Vagina (tissue), 2 donors: ENCODE data around the gene CCDC167. TPM values are rescaled to one million over a fixed set of nuclear protein-coding genes. Genes with fewer than 3 reads are reported as not detected.

Experiments
- DNase-seq, 2 donors: peaks; one replicate each; pipeline ENCODE4 v3.0.0-alpha.2; 2017; ENCODE audit errors: extremely low spot score in 2 of 2
- H3K27ac ChIP-seq: fragments of 200-600 bp; sonication (generic); one replicate; pipeline ENCODE4 v1.5.1; 2019
- H3K27me3 ChIP-seq: fragments of 200-600 bp; sonication (generic); one replicate; pipeline ENCODE4 v1.5.1; 2019
- H3K36me3 ChIP-seq, 2 donors: fragments of 200-600 bp; sonication (generic); one replicate each; pipeline ENCODE4 v1.5.1; 2017 to 2019
- H3K4me1 ChIP-seq: fragments of 200-600 bp; sonication (generic); one replicate; pipeline ENCODE4 v1.5.1; 2019
- H3K4me3 ChIP-seq, 2 donors: fragments of 200-600 bp; sonication (generic); 1 replicate in 1 of 2; 2 replicates in 1 of 2; pipeline ENCODE4 v1.5.1; 2016 to 2019
- H3K9me3 ChIP-seq: fragments of 200-600 bp; sonication (generic); one replicate; pipeline ENCODE4 v1.5.1; 2019
- CTCF ChIP-seq, 3 experiments: fragments of 450-650 bp in 2 of 3; fragments of 200-600 bp in 1 of 3; sonication (generic) in 1 of 3; IDR thresholded peaks; one replicate each; pipeline ENCODE4 v1.5.1; 2017 to 2019; ENCODE audit warnings: antibody characterized with exemption in 3 of 3, mild to moderate bottlenecking in 2 of 3, moderate library complexity in 2 of 3
- POLR2A ChIP-seq, 2 donors: fragments of 450-650 bp; IDR thresholded peaks; one replicate each; pipeline ENCODE4 v1.6.1; 2017; ENCODE audit warnings: antibody characterized with exemption in 2 of 2, mild to moderate bottlenecking in 2 of 2, moderate library complexity in 2 of 2
- POLR2AphosphoS5 ChIP-seq, 2 donors: sonication (generic); formaldehyde crosslinking; IDR thresholded peaks; one replicate each; pipeline ENCODE4 v1.9.0; 2017; ENCODE audit warnings: antibody characterized with exemption in 2 of 2, mild to moderate bottlenecking in 2 of 2, low read depth in 1 of 2; ENCODE audit not compliant: insufficient read depth in 1 of 2
- intact Hi-C: fragments of 100-400 bp; cut with DNase I; formaldehyde crosslinking; loops from one replicate; pipeline ENCODE4 v1.15.1; 2023
- total RNA-seq: library from RNA; depleted of rRNA; stranded (reverse); fragments of >200 nt; gene quantifications from one replicate; pipeline ENCODE4 v1.2.3, GENCODE V29; 2016

CCDC167 gene
- total RNA-seq, 1 donor from 2014 or later = 34.6 TPM

- H3K9me3 ChIP-seq = no peaks in the 10 kb centered on the region
- no peak overlapping the region for H3K4me3 ChIP-seq
- no peaks in the 10 kb centered on the region for H3K27me3 ChIP-seq
- no peak for DNase-seq
- H3K27ac ChIP-seq = no peak overlapping the region
- peaks cover 15% of the 10 kb centered on the region for H3K4me1 ChIP-seq
- intact Hi-C loops = loop anchor here (10.0 kb wide), 1 partner anchor 217 kb away; the partner anchor contains the start of gene MDGA1
- TF ChIP-seq CTCF (IDR thresholded peaks at IDR 0.05) (no peak), POLR2AphosphoS5 (IDR thresholded peaks at IDR 0.05; ENCODE audit: insufficient read depth in 1 of 2, low read depth in 1 of 2) (no peak)
- H3K36me3 ChIP-seq = peaks cover 0 to 66% of the 10 kb centered on the region in 2 donors
Observed at GRCh38 chr6:37477656-37478435, 21.8 kb downstream of the CCDC167 start.

GRCh38 chr6:37477191-37477590 is 22.5 kb downstream of the CCDC167 start:
- Histone ChIP-seq H3K27me3 (no peaks in the 10 kb centered on the region), H3K4me3 (no peak overlapping the region), H3K4me1 (peaks cover 21% of the 10 kb centered on the region), H3K27ac (no peak overlapping the region), H3K36me3 (peaks cover 0 to 68% of the 10 kb centered on the region in 2 donors), H3K9me3 (no peaks in the 10 kb centered on the region)
- no peak for DNase-seq
- TF ChIP-seq POLR2A (IDR thresholded peaks at IDR 0.05) = no peak
- no peak for TF ChIP-seq CTCF (IDR thresholded peaks at IDR 0.05)
- TF ChIP-seq POLR2AphosphoS5 (IDR thresholded peaks at IDR 0.05; ENCODE audit: insufficient read depth in 1 of 2, low read depth in 1 of 2) = no peak
- intact Hi-C loops = loop anchor here (10.0 kb wide), 1 partner anchor 218 kb away; the partner anchor contains the start of gene MDGA1

GRCh38 chr6:37474316-37474715 is 25.4 kb downstream of the CCDC167 start:
- no peak for TF ChIP-seq CTCF (IDR thresholded peaks at IDR 0.05)
- TF ChIP-seq POLR2AphosphoS5 (IDR thresholded peaks at IDR 0.05; ENCODE audit: insufficient read depth in 1 of 2, low read depth in 1 of 2) = no peak
- no peak for TF ChIP-seq POLR2A (IDR thresholded peaks at IDR 0.05)
- H3K27ac ChIP-seq = no peak overlapping the region
- no peak for DNase-seq
- H3K27me3 ChIP-seq = no peaks in the 10 kb centered on the region
- no peaks in the 10 kb centered on the region for H3K9me3 ChIP-seq
- peaks cover 0 to 77% of the 10 kb centered on the region in 2 donors for H3K36me3 ChIP-seq
- intact Hi-C loops = loop anchor here (10.0 kb wide), 1 partner anchor 220 kb away; the partner anchor contains the start of gene MDGA1
- H3K4me3 ChIP-seq = no peak overlapping the region
- peaks cover 12% of the 10 kb centered on the region for H3K4me1 ChIP-seq

- intact Hi-C loops = loop anchor here (10.0 kb wide), 1 partner anchor 221 kb away; the partner anchor contains the start of gene MDGA1
- Histone ChIP-seq H3K4me1 (peaks cover 12% of the 10 kb centered on the region), H3K36me3 (peaks cover 0 to 70% of the 10 kb centered on the region in 2 donors), H3K27me3 (no peaks in the 10 kb centered on the region), H3K9me3 (no peaks in the 10 kb centered on the region), H3K4me3 (no peak overlapping the region), H3K27ac (no peak overlapping the region)
- peak in 1 of 2 donors; percentile 91 for DNase-seq
- no peak for TF ChIP-seq POLR2A (IDR thresholded peaks at IDR 0.05)
- no peak for TF ChIP-seq CTCF (IDR thresholded peaks at IDR 0.05)
- no peak for TF ChIP-seq POLR2AphosphoS5 (IDR thresholded peaks at IDR 0.05; ENCODE audit: insufficient read depth in 1 of 2, low read depth in 1 of 2)
Observed at GRCh38 chr6:37473364-37474095, 26.2 kb downstream of the CCDC167 start.
